Heart right ventricle (tissue), 16 donors: ENCODE data around the gene ABO. TPM values are rescaled to one million over a fixed set of nuclear protein-coding genes. Genes with fewer than 3 reads are reported as not detected.

Experiments
- ATAC-seq, 8 donors: fragments of 200-7000 bp; cut with Tn5 transposase; one replicate each; pipeline ENCODE4 v1.9.1; 2020; ENCODE audit warnings: mild to moderate bottlenecking in 8 of 8, moderate library complexity in 8 of 8, moderate number of reproducible peaks in 1 of 8
- DNase-seq, 2 donors: peaks; one replicate each; pipeline ENCODE4 v3.0.0-alpha.2; 2020
- H3K27ac ChIP-seq, 10 donors: fragments of 200-600 bp; sonication (generic) in 2 of 10; one replicate each; pipeline versions ENCODE4 v1.5.0 to v1.8.0; 2020 to 2022; ENCODE audit warnings: mild to moderate bottlenecking in 3 of 10
- H3K27me3 ChIP-seq, 7 donors: fragments of 200-600 bp; one replicate each; pipeline ENCODE4 v1.8.0; 2021 to 2022; ENCODE audit warnings: mild to moderate bottlenecking in 2 of 7
- H3K36me3 ChIP-seq, 9 donors: fragments of 200-600 bp; sonication (generic) in 1 of 9; one replicate each; pipeline versions ENCODE4 v1.5.0 to v1.8.0; 2020 to 2022; ENCODE audit warnings: mild to moderate bottlenecking in 2 of 9
- H3K4me1 ChIP-seq, 9 donors: fragments of 200-600 bp; sonication (generic) in 1 of 9; one replicate each; pipeline versions ENCODE4 v1.5.0 to v1.8.0; 2020 to 2022; ENCODE audit warnings: mild to moderate bottlenecking in 4 of 9
- H3K4me3 ChIP-seq, 10 donors: fragments of 200-600 bp; sonication (generic) in 2 of 10; one replicate each; pipeline versions ENCODE4 v1.5.0 to v1.8.0; 2020 to 2022; ENCODE audit warnings: mild to moderate bottlenecking in 7 of 10, moderate library complexity in 2 of 10
- H3K9me3 ChIP-seq, 11 donors: fragments of 200-600 bp in 10 of 11; sonication (generic) in 2 of 11; one replicate each; pipeline versions ENCODE4 v1.5.0 to v1.8.0; 2013 to 2022; ENCODE audit warnings: mild to moderate bottlenecking in 2 of 11, control low read depth in 1 of 11, moderate library complexity in 1 of 11
- CTCF ChIP-seq, 9 donors: fragments of 200-600 bp; sonication (generic) in 2 of 9; IDR thresholded peaks; one replicate each; pipeline versions ENCODE4 v1.5.0 to v1.8.0; 2021 to 2022; ENCODE audit warnings: antibody characterized with exemption in 9 of 9, mild to moderate bottlenecking in 5 of 9, moderate library complexity in 1 of 9
- WGBS, 2 donors: extraction: QIAGEN DNeasy Blood & Tissue Kit; methylation state at CpG; one replicate each; pipeline ENCODE4 v1.1.7; 2013; ENCODE audit warnings: inconsistent platforms in 1 of 2; 5-methylcytosine and 5-hydroxymethylcytosine counted together
- intact Hi-C, 10 donors: fragments of 100-400 bp; cut with DNase I; formaldehyde crosslinking; loops; one replicate each; pipeline versions ENCODE4 v1.11.1 to v1.14.2; 2022
- polyA plus RNA-seq, 2 donors: library from polyadenylated mRNA; stranded (reverse); fragments of 200-250 nt; gene quantifications; one replicate each; pipeline ENCODE4 v1.2.3, GENCODE V29; 2013
- total RNA-seq, 10 donors: library from RNA; stranded (reverse); fragmentation: NEBNext Ultra II Directional in 3 of 10; extraction: Animal tissue kit (Norgen Biotek cat#: 25700) in 3 of 10; gene quantifications; one replicate each; pipeline versions ENCODE4 v1.2.1 to v1.2.4, GENCODE V29; 2021 to 2023
- donor health status: Arrhythmogenic right ventricular cardiomyopathy.
- donor health status: ischemic (EF 13 %, LVEDD 7.1; RV severe dilation, severe dysfunction).
- donor health status: healthy with polysubstance abuse.
- donor health status: DM: no; HTN: yes; CAD: no.
- donor health status: DM: no; HTN: no; CAD: no.
- donor health status: ischemic (EF 25% LVEDD 6.9; RV normal size, moderate dysfunction).
- donor health status: ischemic (EF 25% LVEDD 5.7; RV mildly dilated, moderate dysfunction).
- donor health status: healthy.
- donor health status: DM: yes; HTN: yes; CAD: no.
- donor health status: Ischemic cardiomyopathy.
- donor health status: ischemic (EF 35%, LVEDD 5.7; RV mildly dilated, moderate dysfunction).
- donor health status: nonischemic (EF 11% LVEDD 7.7; RV severe dilation, severe dysfunction).
- donor health status: DM: yes; HTN: yes; CAD: no.
- donor health status: PGD.
- donor health status: ischemic (EF 29% LVEDD 5.4; RV normal size, mild dysfunction).
- donor health status: nonischemic (EF 23%, LVEDD 6.1; RV moderate dilation, normal function).

The ABO gene
- total and polyA plus RNA-seq, 12 donors: 0.25 to 2.9 (median 1.6) TPM

GRCh38 chr9:133242241-133242640, 32.8 kb downstream of the ABO start:
- intact Hi-C loops: no loop called here
- 81% methylated on average over 14 of the region's 14 CpGs for WGBS, 2 donors
- ATAC-seq (no peak), DNase-seq (no peak)
- Histone ChIP-seq H3K4me1 (peaks cover 12 to 25% (median 19%) of the 10 kb centered on the region in 9 donors), H3K4me3 (no peak overlapping the region), H3K27ac (no peak overlapping the region), H3K36me3 (no peaks in the 10 kb centered on the region), H3K9me3 (no peaks in the 10 kb centered on the region), H3K27me3 (peaks cover 0 to 23% (median 0%) of the 10 kb centered on the region in 7 donors)
- no peak for TF ChIP-seq CTCF (IDR thresholded peaks at IDR 0.05)

- H3K4me3 ChIP-seq: peak overlapping the region in 4 of 10 donors; percentile 34 to 47 (median 42)
- peak overlapping the region in 8 of 10 donors; percentile 82 to 96 (median 92) for H3K27ac ChIP-seq
- H3K36me3 ChIP-seq: no peaks in the 10 kb centered on the region
- 94 to 95% methylated on average over 18 of the region's 18 CpGs for WGBS, 2 donors
- H3K4me1 ChIP-seq: peaks cover 15 to 39% (median 23%) of the 10 kb centered on the region in 9 donors
- intact Hi-C loops: loop anchor here in 1 of 10 donors (5.0 kb wide), 1 partner anchor 52 kb away; no protein-coding TSS in a partner anchor
- TF ChIP-seq CTCF (IDR thresholded peaks at IDR 0.05): no peak
- ATAC-seq (no peak), DNase-seq (no peak)
- H3K9me3 ChIP-seq: no peaks in the 10 kb centered on the region
- peaks cover 0 to 9% (median 0%) of the 10 kb centered on the region in 7 donors for H3K27me3 ChIP-seq
Observed at GRCh38 chr9:133239533-133240090, 35.4 kb downstream of the ABO start.

GRCh38 chr9:133238851-133239532, 36.0 kb downstream of the ABO start:
- Histone ChIP-seq H3K9me3 (no peaks in the 10 kb centered on the region), H3K4me3 (peak overlapping the region; percentile 12 to 52 (median 41)), H3K27me3 (peaks cover 0 to 7% (median 0%) of the 10 kb centered on the region in 7 donors), H3K27ac (peak overlapping the region; percentile 72 to 96 (median 90)), H3K36me3 (no peaks in the 10 kb centered on the region), H3K4me1 (peaks cover 15 to 44% (median 26%) of the 10 kb centered on the region in 9 donors)
- 14 to 16% methylated on average over 26 of the region's 26 CpGs for WGBS, 2 donors
- peak; percentile 70 to 72 for DNase-seq
- ATAC-seq: peak; percentile 42 to 81 (median 60)
- intact Hi-C loops: loop anchor here in 1 of 10 donors (5.0 kb wide), 1 partner anchor 52 kb away; no protein-coding TSS in a partner anchor
- TF ChIP-seq CTCF (IDR thresholded peaks at IDR 0.05): peak; percentile 49 to 86 (median 76)

GRCh38 chr9:133238272-133238850, 36.6 kb downstream of the ABO start:
- no peaks in the 10 kb centered on the region for H3K9me3 ChIP-seq
- peak overlapping the region; percentile 12 to 52 (median 41) for H3K4me3 ChIP-seq
- no peaks in the 10 kb centered on the region for H3K36me3 ChIP-seq
- intact Hi-C loops: loop anchor here in 1 of 10 donors (5.0 kb wide), 1 partner anchor 51 kb away; no protein-coding TSS in a partner anchor
- DNase-seq: peak; percentile 93
- WGBS, 2 donors: 12 to 17% methylated on average over 25 of the region's 25 CpGs
- peak overlapping the region; percentile 72 to 96 (median 90) for H3K27ac ChIP-seq
- peak; percentile 86 to 92 (median 90) for ATAC-seq
- no peak for TF ChIP-seq CTCF (IDR thresholded peaks at IDR 0.05)
- H3K27me3 ChIP-seq: peaks cover 0 to 7% (median 0%) of the 10 kb centered on the region in 7 donors
- H3K4me1 ChIP-seq: peaks cover 15 to 44% (median 26%) of the 10 kb centered on the region in 9 donors
